Ascending aorta (tissue), 2 donors: ENCODE measurements around the gene ANO6. TPM values are rescaled to one million over a fixed set of nuclear protein-coding genes. Genes with fewer than 3 reads are reported as not detected.

ENCODE experiments used
- DNase-seq, 2 donors: peaks; one replicate each; pipeline ENCODE4 v3.0.0-alpha.2; 2019; ENCODE audit warnings: low spot score in 2 of 2
- H3K27ac ChIP-seq, 2 donors: fragments of 200-600 bp; sonication (generic); one replicate each; pipeline ENCODE4 v1.5.1; 2016 to 2017; ENCODE audit warnings: mild to moderate bottlenecking in 1 of 2
- H3K27me3 ChIP-seq: fragments of 200-600 bp; sonication (generic); one replicate; pipeline ENCODE4 v1.5.1; 2017
- H3K36me3 ChIP-seq, 2 donors: fragments of 200-600 bp; sonication (generic); one replicate each; pipeline ENCODE4 v1.5.1; 2016
- H3K4me1 ChIP-seq, 2 donors: fragments of 200-600 bp; sonication (generic); one replicate each; pipeline ENCODE4 v1.5.1; 2016 to 2017; ENCODE audit warnings: mild to moderate bottlenecking in 1 of 2
- H3K4me3 ChIP-seq, 2 donors: fragments of 200-600 bp; sonication (generic); one replicate each; pipeline ENCODE4 v1.5.1; 2016 to 2017; ENCODE audit warnings: mild to moderate bottlenecking in 1 of 2
- H3K9me3 ChIP-seq, 2 donors: fragments of 200-600 bp; sonication (generic); one replicate each; pipeline ENCODE4 v1.5.1; 2016
- intact Hi-C: fragments of 100-400 bp; cut with DNase I; formaldehyde crosslinking; loops from one replicate; pipeline ENCODE4 v1.15.1; 2023
- total RNA-seq: library from RNA; depleted of rRNA; stranded (reverse); fragments of >200 nt; gene quantifications from one replicate; pipeline ENCODE4 v1.1.0, GENCODE V29; 2016
- TF ChIP-seq, protein P1 (sequence below), 3 experiments: fragments of 200-600 bp in 2 of 3; fragments of 450-650 bp in 1 of 3; sonication (generic) in 2 of 3; IDR thresholded peaks; one replicate each; pipeline ENCODE4 v1.5.1; 2016 to 2019; ENCODE audit warnings: antibody characterized with exemption in 3 of 3, mild to moderate bottlenecking in 1 of 3, moderate library complexity in 1 of 3

Gene ANO6
- total RNA-seq, 1 donor from 2014 or later: 49.6 TPM

DNA sequence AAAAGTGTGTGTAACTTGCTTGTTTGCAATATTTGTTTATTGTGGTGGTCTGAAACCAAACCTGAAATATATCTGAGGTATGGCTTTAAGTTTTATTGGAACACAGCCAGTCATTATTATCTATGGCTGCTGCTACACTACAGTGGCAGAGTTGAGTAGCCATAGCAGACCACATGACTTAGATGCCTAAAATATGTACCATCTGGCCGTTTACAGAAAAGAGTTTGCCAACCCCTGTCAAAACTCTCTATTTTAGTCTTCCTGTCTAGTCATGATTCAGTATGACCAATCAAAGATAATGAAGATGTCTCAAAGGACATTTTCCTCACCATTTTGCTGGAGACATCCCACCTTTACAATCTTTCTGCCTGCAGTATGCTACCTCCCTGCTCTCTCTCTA, 242.3 kb downstream of the ANO6 start:
- H3K9me3 ChIP-seq: no peaks in the 10 kb centered on the region
- TF ChIP-seq, protein P1, sequence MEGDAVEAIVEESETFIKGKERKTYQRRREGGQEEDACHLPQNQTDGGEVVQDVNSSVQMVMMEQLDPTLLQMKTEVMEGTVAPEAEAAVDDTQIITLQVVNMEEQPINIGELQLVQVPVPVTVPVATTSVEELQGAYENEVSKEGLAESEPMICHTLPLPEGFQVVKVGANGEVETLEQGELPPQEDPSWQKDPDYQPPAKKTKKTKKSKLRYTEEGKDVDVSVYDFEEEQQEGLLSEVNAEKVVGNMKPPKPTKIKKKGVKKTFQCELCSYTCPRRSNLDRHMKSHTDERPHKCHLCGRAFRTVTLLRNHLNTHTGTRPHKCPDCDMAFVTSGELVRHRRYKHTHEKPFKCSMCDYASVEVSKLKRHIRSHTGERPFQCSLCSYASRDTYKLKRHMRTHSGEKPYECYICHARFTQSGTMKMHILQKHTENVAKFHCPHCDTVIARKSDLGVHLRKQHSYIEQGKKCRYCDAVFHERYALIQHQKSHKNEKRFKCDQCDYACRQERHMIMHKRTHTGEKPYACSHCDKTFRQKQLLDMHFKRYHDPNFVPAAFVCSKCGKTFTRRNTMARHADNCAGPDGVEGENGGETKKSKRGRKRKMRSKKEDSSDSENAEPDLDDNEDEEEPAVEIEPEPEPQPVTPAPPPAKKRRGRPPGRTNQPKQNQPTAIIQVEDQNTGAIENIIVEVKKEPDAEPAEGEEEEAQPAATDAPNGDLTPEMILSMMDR (IDR thresholded peaks at IDR 0.05): no peak
- no peak overlapping the region for H3K4me3 ChIP-seq
- H3K4me1 ChIP-seq: peaks cover 3 to 10% of the 10 kb centered on the region in 2 donors
- intact Hi-C loops: no loop called here
- no peaks in the 10 kb centered on the region for H3K36me3 ChIP-seq
- no peaks in the 10 kb centered on the region for H3K27me3 ChIP-seq
- peak overlapping the region; percentile 68 to 81 for H3K27ac ChIP-seq
- DNase-seq: no peak

GRCh38 chr12:45458854-45459807, 243.2 kb downstream of the ANO6 start:
- Histone ChIP-seq H3K27ac (peak overlapping the region; percentile 68 to 81), H3K27me3 (no peaks in the 10 kb centered on the region), H3K9me3 (no peaks in the 10 kb centered on the region), H3K4me1 (peaks cover 3 to 10% of the 10 kb centered on the region in 2 donors), H3K36me3 (no peaks in the 10 kb centered on the region), H3K4me3 (no peak overlapping the region)
- TF ChIP-seq, protein P1 (IDR thresholded peaks at IDR 0.05): no peak
- DNase-seq: no peak
- intact Hi-C loops: no loop called here

- Histone ChIP-seq H3K4me1 (peaks cover 3 to 10% of the 10 kb centered on the region in 2 donors), H3K4me3 (no peak overlapping the region), H3K36me3 (no peaks in the 10 kb centered on the region), H3K9me3 (no peaks in the 10 kb centered on the region), H3K27me3 (no peaks in the 10 kb centered on the region), H3K27ac (no peak overlapping the region)
- intact Hi-C loops: no loop called here
- no peak for DNase-seq
- TF ChIP-seq, protein P1 (IDR thresholded peaks at IDR 0.05): no peak
Observed at GRCh38 chr12:45462506-45462905, 246.6 kb downstream of the ANO6 start.

GRCh38 chr12:45464699-45465098, 248.8 kb downstream of the ANO6 start:
- Histone ChIP-seq H3K27ac (no peak overlapping the region), H3K4me1 (peaks cover 0 to 7% of the 10 kb centered on the region in 2 donors), H3K36me3 (no peaks in the 10 kb centered on the region), H3K9me3 (no peaks in the 10 kb centered on the region), H3K27me3 (no peaks in the 10 kb centered on the region), H3K4me3 (no peak overlapping the region)
- no peak for DNase-seq
- TF ChIP-seq, protein P1 (IDR thresholded peaks at IDR 0.05): peak in 1 of 3 experiments; percentile 9
- intact Hi-C loops: no loop called here

GRCh38 chr12:45468751-45469615, 253.1 kb downstream of the ANO6 start:
- intact Hi-C loops: no loop called here
- Histone ChIP-seq H3K9me3 (no peaks in the 10 kb centered on the region), H3K27me3 (no peaks in the 10 kb centered on the region), H3K4me3 (no peak overlapping the region), H3K36me3 (no peaks in the 10 kb centered on the region), H3K27ac (no peak overlapping the region), H3K4me1 (no peaks in the 10 kb centered on the region)
- DNase-seq: no peak
- TF ChIP-seq, protein P1 (IDR thresholded peaks at IDR 0.05): no peak
